Kidney tubule cell (primary cell): ENCODE measurements around the gene POLE.
A peak's percentile ranks its signal among the peaks of the same experiment; 100 is the strongest.

Experiments used
- DNase-seq: peaks from one replicate; pipeline ENCODE4 v3.0.0-alpha.2; 2018; ENCODE audit warnings: low spot score

Gene POLE

GRCh38 chr12:132632521-132633228 is 54.5 kb downstream of the POLE start:
- no peak for DNase-seq

DNA sequence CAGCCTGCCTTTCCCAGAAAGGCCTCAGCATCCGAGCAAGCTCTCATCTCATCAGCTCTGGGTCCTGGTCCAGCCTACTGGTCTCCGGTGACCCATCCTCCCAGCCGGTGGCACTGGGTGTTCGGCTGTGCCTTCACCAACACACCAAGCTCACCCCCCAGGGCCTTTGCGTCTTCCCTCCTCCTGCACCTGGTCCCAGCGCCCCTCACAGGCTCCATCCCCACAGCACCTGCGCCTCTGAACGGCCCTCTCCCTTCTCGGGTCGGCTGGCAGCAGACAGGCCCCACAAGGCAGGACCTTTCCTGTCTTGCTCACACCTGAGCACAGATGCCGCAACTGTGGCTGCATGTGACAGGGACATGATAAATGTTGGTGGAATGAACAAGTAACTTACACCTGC is 55.5 kb downstream of the POLE start:
- DNase-seq = no peak

GRCh38 chr12:132630672-132631071 is 56.5 kb downstream of the POLE start:
- DNase-seq = no peak

- DNase-seq = no peak
Observed at GRCh38 chr12:132629330-132629729, 57.8 kb downstream of the POLE start.

DNA sequence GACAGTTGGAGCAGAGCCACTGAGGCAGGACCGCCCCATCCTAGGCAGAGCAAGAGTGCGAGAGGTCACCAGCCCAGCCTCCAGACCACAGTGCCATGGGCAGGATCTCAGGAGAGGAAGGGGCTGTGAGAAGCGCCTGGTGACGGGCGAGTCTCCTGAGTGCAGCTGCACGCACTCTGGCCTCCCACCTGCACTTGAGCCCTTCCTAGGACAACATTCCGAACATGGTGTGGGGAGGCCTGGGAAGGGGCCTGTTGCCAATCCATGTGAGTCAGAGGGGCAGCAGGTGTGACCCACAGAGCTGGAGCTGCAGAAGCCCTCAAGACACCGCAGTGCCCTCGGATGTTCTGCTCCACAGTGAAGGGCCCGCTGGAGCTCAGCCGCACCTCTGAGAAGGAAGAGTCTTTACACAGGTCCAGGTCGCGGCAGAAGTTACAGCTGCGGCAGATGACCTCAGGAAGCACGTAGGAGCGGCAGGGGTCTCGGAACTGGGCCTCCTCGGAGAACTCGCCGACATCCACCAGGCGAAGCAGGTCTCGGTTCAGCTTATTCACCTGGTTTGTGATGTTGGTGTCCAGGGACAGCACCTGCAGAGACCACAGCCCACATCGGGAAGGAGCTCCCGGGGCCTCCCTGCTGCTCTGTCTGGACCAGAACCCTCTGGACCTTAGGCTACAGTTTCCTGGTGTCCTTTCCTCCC is 61.3 kb downstream of the POLE start:
- DNase-seq = no peak

- no peak for DNase-seq
Observed at GRCh38 chr12:132624910-132625630, 62.1 kb downstream of the POLE start.

DNA sequence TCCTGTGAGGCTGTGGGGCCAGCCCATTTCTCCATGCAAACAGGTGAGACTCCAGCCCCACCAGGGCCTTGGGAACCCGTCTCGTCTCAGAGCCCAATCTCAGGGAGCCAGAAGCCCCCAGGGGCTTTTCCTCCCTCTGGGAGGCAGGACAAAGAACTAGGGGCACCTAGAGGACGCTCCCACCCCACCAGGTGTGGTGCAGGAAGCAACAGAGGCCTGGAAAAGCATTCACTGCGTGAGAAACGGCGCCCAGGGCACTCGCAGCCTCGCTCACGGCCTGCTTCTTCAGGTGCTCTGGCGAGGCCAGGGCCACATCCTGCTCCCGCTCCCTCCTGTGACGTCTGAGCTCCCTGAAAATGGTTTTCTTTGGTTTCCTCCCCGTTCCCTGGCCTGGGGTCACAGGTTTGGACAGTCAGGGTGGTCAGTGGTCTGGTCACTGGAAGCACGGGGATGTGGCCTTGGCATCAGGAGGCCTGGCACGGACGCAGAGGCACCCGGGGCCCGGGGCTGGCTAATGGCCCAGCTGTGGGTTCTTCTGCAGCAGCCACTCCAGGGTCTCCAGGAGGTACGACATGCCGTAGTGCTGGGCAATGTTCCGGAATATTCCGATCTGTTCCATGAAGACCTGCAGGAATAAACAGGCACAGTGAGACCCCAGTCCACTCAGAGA is 62.8 kb downstream of the POLE start:
- no peak for DNase-seq

DNA sequence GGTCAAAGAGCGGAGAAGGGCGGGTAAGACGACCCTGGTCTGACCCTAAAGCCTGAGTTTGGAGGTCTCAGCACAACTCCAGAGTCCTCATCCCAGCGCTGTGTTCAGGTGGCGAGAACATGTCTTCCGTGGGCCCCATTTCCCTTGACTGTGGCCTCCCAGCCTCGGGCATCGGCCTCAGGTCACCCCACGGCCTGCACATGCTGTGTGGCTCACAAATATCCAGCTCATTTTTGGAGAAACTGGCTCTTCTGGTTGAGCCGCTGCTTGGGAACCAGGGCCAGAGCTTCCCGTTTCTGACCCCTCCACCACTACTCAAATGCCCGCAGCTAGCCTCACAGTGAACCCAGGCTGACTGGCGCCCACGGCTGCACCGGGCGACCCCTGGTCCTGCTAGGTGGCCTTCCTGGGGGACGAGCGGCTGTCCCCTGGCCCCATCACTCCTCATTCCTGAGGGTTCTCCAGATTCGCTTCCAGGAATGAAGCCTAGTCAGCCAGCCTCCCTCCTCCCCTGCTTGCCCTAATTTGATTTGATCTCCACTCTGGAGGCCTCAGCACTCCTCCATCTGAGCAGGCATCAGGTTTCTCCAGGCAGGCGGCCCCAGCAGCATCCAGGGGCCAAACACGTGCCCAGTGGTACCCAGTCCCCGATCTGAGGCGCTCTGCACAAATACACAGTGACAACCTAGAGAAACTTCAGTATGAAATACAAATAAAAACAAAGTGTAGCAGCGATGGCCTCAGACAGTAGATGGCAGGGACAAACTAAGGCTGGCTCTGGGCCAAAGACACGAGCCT is 63.9 kb downstream of the POLE start:
- DNase-seq = no peak

DNA sequence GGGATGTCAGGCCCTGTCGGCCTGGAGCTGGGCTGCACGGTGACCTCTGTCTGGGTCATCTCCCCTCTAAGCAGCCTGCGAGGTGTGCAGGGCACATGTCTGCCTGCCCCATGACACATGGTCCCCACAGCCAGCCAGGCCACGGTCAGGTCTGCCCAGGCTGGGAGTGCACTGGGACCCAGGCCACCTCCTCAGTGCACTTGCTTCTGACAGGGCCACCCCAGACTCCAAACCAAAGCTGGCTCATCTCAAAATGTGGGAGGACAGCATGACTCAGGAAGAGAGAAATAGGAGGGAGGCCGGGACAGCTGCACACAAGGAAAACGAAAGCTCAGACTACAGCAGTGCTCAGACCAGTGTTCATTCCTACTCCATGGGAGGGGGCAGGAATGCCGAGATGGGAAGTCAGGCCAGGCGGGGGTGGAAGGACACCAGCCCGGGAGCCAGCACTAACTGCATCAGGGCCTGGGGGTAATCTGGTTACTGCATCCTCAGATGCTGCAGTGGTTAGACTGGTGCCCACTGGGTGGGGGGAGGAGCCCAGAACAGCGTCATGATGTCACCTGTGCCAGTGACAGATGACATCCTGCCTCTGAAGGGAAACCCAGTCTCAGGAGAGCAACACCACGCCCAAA is 64.6 kb downstream of the POLE start:
- DNase-seq = peak; percentile 36

- no peak for DNase-seq
Observed at GRCh38 chr12:132621657-132622435, 65.3 kb downstream of the POLE start.

DNA sequence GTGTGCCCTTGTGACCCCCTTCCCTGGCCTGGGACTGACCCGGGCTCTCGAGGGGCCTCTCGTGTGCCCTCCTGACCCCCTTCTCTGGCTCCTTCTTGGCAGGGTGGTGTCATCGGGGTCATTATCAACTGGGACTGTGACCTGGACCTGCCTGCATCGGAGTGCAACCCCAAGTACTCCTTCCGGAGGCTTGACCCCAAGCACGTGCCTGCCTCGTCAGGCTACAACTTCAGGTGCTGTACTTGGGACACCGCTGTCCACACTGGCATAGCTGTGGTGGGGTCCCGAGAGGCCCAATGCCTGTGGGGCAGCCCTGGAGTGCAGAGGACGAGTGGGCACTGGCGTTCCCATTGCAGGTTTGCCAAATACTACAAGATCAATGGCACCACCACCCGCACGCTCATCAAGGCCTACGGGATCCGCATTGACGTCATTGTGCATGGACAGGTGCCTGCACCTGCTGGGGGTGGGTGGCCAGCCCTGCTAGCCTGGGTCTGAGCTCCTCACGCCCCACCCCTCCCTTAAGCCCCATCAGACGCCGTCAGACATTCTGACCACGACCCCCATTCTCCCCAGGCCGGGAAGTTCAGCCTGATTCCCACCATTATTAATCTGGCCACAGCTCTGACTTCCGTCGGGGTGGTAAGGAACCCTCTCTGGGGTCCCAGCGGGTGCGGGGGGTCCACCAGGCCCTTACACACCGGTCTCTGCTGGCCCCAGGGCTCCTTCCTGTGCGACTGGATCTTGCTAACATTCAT is 66.1 kb downstream of the POLE start:
- no peak for DNase-seq

- DNase-seq = no peak
Observed at GRCh38 chr12:132620113-132620898, 66.8 kb downstream of the POLE start.

DNA sequence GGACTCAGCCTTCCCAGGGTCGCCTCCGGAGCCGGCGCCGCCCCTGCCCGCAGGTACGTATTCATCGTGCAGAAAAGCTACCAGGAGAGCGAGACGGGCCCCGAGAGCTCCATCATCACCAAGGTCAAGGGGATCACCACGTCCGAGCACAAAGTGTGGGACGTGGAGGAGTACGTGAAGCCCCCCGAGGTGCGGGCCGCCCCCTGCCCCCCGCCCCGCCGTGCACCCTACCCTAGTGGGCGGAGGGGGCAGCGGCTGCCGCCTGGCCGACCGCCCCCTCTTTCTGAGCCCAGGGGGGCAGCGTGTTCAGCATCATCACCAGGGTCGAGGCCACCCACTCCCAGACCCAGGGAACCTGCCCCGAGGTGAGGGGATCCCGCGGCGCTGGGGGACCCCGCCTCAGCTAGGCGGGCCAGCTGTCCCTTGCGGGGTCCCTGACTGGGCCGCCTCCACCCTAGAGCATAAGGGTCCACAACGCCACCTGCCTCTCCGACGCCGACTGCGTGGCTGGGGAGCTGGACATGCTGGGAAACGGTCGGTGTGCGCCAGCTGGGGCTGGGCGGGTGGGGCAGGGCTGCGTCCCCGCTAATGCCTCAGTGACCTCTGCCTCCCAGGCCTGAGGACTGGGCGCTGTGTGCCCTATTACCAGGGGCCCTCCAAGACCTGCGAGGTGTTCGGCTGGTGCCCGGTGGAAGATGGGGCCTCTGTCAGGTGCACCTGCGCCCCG is 67.6 kb downstream of the POLE start:
- no peak for DNase-seq

DNA sequence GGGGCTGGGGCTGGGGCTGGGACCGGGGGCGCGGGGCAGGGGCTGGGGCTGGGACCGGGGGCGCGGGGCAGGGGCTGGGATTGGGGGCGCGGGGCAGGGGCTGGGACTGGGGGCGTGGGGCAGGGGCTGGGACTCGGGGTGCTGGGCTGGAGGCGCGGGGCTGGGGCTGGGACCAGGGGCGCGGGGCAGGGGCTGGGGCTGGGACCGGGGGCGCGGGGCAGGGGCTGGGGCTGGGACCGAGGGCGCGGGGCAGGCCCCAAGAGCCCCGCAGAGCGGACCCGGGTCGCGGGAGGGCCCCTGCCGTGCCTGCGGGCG is 68.1 kb downstream of the POLE start:
- no peak for DNase-seq

- no peak for DNase-seq
Observed at GRCh38 chr12:132618683-132619043, 68.5 kb downstream of the POLE start, which contains the start of gene P2RX2. P2RX2 (plus strand) TSS chr12:132618776; CDS start chr12:132618817, 41 bp downstream.

DNA sequence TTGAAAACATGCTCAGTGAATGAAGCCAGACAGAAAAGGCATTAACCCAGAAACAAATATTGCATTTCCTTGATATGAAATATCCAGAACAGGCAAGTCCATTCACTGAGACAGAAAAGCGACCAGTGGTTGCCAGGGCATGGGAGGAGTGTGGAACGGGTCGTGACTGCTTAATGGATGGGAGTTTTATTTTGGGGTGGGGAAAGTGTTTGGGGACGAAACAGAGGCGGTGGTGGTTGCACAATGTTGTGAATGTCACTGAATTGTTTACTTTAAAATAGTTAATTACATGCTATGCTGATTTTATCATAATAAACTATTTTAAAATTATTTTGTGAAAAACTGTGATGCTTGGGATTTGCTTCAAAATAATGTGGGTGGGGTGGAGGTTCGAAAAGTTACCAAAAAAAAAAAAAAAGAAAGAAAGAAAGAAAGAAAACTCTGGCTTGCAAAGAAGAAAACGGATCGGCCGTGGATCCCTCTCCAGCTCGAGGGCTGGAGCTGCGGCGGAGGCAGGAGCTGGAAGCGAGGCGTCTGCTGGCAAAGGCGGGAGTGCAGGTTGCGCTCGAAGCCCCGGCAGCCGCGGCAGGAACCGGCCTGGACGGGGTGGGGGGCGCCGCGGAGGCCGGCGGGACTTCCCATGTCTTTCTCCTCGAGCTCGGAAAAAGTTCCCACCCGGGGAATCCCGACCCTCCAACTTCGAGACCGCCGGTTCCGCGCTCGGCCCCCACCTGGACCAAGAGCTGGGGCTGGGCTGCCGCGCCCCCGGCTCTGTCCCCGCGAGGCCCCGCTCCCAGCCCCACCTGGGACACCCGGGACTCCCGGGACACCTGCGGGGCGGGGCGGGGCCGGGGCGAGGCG is 69.1 kb downstream of the POLE start:
- DNase-seq = no peak

- no peak for DNase-seq
Observed at GRCh38 chr12:132617135-132617701, 69.9 kb downstream of the POLE start.
